Endometrial microvascular endothelial cells (primary cell): ENCODE results near the gene C10orf105. TPM values are rescaled to one million over a fixed set of nuclear protein-coding genes. Genes with fewer than 3 reads are reported as not detected.

Experiments used
- in situ Hi-C: cut with HindIII; loops from 2 replicates; pipeline ENCODE4 v1.10.0; 2017; ENCODE audit warnings: low sequenced_read_pairs, low pct_unique_long_range_greater_than_20kb; ENCODE audit errors: inconsistent ontology term
- total RNA-seq: library from RNA; depleted of rRNA; stranded (reverse); fragments of >200 nt; gene quantifications from one replicate; pipeline ENCODE4 v1.2.3, GENCODE V29; 2015; ENCODE audit errors: inconsistent ontology term

C10orf105 gene
- total RNA-seq, 1 donor from 2014 or later = not detected

DNA sequence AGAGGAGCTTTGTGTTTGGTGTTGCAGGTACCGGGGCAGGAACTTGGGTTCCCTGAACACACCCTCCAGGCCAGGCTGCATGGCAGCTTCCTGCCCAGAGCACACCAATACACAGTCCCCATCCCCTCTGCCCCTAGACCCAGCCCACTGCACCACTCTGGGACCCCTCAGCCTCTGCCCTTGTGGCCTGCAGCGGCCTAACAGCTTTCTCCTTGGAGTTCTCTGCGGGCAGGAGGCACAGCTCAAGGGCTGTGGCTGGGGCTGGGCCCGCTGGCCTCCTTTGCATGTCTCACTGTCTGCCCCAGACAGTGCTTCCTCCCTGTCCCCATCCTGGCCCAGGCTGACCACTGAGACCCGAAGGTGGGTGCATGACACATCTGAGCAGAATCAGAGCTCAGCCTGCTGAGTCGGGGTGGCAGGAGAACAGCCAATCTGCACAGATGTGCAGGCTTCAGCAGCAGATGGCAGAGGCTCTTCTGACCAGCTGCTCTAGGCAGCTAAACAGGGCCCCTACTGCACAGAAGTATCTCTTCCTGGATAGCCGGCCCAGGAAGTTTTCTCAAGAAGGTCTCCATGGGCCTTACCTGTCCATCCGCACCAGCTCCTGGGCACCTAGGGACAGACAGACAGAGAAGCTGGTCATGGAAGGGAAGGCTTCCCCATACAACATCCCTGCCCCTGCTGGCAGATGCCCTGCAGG lies 33.0 kb upstream of the C10orf105 start:
- in situ Hi-C loops = no loop called here

DNA sequence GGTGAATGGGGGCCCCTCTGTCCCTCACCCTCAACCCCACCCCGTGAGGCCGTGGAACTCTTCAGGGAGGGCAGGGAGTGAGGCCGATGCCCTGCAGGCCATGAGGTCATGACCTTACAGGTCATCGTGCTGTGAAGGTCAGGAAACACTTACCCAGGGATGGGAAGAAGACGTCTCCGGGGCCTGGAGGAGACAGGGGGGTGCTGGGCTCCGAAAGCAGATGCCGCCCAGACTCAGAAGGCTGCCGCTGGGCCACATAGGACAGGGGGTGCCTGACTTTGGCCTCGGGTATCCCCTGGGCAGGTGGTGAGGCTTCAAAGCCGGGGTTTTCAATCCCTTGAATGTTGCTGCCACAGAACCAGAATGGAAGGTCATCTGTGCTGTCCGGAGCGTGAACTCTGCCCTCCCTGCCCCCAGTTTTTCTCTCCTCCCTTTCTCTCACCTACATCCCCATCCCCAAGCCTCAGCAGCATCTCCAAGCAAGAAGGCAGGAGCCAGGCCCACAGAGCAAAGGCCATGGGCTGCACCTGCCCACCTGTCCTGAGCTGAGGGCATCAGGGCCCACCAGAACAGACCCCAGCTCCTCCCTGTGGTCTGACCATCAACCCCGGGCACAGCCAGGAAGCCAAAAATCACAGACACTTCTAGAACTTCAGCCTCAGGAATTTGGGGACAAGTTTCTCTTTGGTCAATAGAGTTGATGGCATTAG lies 32.1 kb upstream of the C10orf105 start:
- in situ Hi-C loops = no loop called here

DNA sequence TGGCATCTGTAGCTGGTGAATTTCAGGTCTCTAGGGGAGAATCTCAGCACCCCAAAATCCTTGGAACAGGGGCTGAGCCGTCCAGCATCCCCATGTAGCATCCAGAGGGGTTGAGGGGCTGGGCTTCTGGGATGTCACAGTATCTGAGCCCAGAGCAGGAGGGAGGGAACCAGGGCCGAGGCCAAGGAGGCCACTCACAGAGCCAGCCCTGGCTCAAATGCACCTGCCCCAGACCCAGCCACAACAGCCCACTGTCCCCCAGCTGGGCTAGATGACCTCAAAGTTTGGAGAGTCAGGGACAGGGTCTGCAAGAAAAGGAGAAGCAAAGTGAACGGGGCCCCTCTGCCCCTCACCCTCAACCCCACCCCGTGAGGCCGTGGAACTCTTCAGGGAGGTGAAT lies 31.4 kb upstream of the C10orf105 start:
- in situ Hi-C loops = no loop called here

DNA sequence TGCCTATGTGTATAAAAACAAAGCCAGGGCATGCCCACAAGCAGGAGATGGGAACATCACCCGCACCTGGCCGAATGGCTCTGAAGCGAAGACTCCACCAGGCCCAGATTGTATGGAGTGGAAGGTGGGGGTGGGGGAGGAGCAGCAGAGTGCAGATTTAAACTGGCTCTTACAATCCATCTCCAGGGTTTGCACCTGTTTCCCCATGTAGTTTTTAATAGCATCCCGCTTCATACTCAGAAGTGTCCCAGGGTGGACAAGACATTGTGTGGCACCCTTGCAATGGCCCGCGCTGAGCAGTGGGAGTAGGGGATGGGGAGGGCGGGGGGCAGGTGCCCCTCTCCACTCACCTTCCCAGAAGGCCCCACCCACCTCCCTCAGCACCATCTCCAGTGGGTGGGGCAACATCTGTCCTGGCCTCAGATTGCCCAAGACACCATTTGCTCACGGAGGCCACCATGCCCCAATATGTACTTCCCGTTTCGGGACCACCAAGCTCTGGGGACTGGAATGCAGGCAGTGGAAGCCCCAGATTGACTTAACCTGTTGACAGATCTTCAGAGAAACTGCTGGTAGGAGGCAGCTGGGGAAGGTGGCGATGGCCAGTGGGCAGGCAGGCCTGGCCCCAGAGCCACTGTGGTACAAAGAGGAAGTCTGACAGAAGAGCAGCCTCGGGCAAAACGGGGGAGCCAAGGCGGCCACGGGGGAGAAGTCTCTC lies 30.7 kb upstream of the C10orf105 start:
- in situ Hi-C loops = no loop called here

DNA sequence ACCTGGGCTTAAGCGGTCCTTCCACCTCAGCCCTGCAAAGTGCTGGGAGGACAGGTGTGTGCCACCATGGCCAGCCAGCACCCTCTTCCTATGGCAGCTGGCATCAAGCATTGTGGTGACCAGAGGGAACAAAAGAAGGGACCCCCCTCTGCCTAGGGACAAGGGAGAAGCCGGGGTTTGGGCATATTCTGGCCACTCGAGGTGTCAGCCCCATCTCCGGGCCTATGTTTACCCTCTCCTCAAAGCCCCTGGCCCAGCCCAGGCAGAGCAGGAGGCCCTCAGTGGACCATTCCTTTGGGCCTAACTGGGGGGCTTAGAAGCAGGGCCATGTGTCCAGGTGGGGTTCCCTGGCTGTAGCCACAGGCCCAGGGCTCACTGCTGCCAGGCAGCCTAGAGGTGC lies 29.8 kb upstream of the C10orf105 start:
- in situ Hi-C loops = no loop called here

DNA sequence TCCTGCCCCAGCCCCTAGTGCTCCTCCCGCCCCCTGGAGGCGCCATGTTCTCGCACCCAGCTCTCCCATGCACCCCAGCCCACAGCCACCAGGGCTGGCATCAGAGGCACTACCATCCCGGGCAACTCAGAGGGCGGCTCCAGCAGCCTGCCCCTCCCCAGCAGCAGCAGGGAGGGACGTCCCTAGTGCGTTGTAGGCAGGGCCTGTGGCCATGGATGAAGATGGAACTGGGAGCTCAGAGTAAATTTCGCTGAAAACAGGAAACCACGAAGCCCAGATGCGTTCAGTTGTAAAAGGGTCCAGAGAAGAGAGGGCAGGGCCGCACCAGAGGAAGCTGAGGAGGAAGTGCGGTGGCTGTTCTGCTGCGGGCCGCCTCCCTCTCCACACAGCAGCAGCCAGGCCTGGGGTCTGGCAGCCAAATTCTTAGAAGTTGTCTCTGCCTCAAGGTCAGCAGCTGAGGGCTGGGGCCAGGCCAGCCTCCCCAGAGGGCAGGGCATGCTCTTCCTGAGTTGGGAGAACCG lies 29.2 kb upstream of the C10orf105 start:
- in situ Hi-C loops = no loop called here

DNA sequence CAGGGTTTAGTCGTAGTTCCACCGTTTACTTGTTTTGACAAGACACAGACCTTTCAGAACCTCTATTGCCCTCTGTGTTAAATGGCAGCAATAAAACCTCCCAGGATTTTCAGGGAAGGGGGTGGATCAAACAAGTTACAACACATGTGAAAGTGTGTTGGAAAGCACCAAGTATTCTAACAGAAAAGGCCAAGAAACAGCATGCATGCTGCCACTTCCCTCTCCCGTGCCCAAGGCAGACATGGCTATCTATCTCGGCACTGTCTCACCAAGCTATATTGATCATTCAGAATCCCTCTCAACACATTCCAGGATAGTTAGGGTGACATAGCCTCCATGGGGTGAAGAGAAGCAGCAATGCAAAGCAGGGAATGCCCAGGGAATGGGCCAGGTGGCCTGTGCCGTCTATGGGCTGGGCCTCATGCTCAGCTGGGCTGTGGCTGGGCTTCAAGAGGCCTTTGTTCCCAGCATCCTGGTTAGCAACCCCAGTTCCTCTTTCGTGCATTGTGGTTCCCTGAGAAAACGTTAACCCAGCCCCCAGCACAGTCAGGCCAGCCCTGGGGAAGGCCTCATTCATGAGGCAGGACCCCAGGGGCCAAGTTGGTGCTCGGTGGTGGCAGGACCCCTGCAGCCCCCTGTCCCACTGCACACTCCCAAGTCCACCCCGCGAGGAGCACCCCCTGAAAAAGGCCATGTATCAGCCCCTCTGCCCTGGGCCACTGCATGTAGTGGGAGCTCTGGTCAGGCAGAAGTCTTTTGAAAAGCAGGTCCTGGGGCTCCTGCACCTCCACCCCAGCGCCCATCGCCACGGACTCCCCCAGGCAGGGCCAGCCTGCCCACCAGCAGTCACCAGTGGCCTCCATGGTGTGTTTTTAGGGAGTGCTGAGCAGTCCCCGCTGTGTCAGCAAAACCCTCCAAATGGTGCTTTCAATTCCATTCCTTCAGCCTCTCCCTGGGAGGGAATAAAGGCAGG lies 28.3 kb upstream of the C10orf105 start:
- in situ Hi-C loops = no loop called here

DNA sequence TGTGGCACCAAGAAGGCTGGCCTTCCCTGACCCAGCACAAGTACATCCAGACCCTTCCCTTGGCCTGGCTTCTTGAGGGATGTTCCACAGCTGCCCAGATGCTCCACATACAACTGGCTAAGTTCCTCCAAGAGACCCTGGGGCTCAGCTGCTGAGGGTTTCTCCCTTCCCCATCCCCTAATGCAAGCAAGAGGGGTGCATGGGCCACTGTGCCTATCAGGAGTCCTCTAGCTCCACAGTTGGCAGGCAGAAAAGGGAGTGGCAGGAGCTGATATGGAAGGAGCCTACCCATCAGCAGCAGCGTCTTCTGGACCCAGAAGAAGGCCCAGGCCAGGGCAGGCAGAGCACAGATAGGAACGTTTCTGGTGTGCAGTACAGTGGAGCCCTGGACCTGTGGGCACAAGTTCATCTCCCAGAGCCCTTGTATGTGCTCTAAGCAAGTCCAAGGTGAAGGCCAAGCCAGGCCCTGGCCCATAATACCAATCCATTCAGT lies 27.5 kb upstream of the C10orf105 start:
- in situ Hi-C loops = no loop called here

DNA sequence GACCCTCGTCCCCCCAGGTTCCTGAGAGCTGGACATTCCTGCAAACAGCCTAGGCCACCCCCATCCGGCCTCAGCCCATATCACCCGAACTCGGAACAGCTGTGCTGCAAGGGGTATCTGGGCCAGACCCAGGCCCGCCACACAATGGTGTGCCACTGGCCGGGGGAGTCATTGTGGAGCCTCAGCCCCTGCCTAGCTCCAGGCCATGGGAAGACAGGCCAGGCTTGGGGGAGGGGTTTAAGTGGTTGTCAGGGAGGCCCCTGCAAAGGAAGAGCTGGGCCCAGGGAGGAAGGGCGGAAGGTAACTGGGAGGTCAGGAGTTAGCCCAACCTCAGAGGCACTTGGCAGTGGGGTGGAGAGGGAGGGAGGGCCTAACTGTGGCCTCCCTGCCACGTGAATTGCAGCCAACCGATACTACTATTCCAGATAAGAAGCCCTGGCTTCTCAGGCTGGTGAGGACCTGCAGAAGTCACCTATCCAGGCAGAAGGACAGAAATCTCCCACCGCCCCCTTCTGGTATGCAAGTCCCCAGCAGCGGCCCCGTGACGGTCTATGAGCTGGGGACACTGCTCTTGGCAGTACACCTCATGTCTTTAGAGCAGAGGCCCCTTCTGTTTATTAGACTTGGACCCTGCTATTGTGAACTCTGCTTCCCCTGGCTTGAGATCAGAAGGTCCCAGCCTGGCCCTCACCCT lies 26.9 kb upstream of the C10orf105 start:
- in situ Hi-C loops = no loop called here

DNA sequence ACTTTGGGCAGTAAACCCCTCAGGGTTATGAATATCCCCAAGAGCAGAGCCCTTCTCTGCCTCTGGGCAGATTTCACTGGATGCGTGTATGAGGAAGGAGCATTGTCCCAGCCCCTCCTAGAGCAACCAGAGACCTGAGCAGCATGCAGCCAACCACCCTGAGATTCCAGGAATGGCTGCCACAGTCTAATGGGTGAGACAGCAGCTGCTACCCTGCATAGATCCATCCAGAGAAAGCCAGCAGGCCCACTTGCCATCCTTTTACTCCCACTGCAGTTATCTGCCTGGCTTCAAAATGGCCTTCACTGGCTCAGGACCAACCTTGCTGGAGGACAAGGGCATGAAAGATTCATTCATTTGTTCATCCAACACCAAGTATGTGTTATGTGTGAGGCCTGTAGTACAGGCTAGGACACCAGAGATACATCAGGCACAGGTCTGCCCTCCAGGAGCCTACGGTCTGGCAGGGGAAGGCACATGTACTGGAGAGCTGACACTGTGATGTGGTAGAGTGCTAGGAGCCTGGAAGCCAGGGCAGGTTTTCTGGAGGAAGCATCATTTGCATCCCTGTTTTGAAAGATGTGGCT lies 26.2 kb upstream of the C10orf105 start:
- in situ Hi-C loops = no loop called here

DNA sequence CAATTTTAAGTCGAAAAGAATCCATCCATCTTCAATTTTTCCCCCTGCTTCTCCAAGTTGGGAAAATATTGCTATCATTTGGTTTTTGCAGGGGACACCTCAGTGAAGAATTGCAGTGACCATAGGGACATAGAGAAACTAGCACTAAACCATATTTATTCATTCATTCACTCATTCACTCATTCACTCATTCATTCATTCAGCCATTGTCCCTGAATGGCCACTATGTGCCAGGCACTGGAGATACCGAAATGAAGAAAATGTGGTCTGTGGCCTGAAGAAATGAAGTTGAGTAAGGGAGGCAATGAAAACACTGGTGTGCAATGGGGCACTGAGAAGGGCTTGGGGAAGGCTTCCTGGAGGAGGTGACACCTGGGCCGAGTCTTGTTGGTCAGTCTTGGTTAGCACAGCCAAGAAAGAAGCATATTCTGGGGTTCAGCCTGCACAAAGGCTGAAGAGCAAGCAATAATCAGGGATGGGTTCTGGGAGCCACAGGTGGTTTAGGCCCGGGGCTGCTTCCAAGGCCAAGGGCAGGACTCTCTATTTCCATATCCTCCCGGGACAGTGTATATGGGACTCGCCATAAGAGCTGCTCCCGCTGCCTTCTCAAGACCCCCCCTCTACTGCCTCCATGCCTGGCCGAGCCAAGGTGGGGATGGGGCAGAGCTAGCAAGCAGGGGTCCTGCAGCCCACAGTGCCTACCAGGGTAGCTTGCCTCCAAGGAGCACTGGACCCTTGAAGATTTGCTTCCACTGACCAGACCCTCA lies 25.5 kb upstream of the C10orf105 start:
- in situ Hi-C loops = no loop called here

DNA sequence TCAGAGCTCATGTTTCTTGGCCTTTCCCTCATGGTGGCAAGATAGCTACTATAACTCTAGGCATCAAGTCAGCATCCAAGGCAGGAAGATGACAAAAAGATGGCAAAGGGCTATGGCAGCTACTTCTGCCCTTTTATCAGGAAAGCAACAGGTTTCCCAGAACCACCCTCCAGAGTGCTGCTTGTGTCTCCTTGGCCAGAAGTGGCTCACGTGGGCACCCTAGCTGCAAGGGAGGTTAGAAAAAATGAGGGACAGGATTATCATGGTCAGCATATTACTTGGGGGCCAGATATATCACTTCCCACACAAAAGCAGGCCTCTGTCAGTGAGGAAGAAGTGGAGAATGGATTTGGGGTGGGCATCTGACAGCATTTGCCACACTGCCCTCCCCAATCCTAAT lies 24.3 kb upstream of the C10orf105 start:
- in situ Hi-C loops = no loop called here

DNA sequence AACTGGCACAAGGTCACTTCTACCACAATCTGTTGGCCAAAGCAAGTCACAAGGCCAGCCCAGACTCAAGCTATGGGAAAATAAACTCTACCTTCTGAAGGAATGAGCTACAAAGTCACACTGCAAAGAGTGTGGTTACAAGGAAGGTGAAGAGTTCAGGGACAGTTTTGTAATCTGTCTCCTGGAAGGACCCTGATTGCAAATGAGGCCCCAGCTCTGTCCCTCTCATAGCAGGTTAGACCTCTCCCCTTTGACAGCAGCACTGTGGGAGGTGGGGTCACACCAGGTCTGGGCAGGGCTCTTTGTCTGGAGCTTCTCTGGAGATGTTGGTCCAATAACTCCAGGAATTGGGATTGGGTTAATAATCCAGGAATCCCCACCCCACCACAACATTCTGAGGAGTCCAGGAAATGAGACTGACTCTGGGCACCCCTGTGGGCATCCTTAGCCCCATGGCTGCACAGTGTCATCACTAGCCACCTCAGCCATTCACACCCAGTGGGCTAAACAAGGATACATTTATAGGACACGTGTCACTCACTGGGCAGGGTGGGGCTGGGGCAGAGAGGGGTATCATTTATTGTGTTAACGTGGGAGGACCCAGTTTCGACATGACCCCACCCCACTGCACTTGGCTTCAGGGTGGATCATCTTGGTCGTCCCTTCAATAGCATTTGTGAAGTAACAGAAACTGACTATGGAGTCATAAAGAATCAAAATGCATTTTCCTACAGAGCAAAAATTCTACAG lies 23.7 kb upstream of the C10orf105 start:
- in situ Hi-C loops = no loop called here

DNA sequence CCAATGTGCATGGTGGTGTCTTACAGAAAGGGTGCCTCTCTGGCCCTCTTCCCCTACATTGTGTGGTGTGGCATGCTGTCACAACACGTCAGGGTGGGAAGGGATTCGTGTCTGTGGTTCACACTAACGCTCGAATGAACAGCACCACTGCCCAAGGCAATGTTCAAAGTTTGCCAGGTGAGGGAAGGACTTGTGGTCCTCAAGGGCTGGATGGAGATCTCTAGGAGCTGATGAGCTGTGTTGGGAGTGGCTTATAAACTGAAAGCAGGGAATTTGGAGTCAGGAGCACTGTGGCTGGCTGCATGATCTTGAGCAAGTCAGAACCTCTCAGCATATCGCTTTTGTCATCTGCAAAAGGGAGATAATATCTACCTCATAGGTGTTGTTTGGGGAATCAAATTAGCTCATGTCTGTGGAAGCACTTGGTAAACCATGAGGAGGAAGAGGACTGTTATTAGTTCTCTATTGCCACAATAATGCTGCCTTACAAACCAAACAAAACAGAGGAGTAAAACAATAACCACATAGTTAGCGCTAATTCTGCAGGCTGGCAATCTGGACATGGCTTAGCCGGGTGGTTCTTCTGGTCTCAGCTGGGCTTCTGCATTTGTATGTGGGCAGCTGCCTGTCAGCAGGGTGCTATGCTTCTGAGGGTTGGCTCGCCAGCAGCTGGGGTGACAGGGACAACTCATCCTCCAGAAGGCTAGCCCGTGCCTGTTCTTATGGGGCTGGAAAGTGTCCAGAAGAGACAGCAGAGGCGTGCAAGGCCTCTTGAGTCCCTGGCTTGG lies 22.9 kb upstream of the C10orf105 start:
- in situ Hi-C loops = no loop called here

DNA sequence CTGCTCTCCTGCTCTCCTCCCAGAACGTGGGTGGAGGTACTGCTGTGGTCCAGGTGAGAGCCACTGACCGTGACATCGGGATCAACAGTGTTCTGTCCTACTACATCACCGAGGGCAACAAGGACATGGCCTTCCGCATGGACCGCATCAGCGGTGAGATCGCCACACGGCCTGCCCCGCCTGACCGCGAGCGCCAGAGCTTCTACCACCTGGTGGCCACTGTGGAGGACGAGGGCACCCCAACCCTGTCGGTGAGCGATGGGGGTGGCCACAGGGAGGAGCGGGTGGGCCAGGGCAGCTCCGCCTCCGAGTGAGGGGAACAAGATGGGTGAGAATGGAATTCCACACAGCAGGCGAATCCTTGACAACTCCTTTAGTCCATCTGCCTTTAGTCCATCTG lies 22.1 kb upstream of the C10orf105 start:
- in situ Hi-C loops = no loop called here

DNA sequence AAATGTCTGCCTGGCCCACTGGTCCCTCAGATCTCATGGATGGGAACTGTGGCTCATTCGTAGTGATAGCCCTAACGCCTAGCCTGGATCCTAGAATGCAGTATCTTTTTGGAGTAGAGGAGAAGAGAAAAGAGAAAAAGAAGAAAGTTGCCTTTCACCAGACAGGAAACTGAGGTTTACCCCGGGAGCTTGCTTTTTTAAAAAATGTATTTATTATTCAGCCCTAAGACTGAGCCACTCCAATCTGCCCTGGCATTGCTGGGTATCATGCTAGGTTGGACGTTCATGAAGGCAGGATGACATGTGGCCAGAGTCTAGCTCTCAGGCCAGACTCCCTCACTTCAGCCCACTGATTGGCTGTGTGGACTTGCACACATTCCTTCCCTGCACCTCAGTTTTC lies 21.5 kb upstream of the C10orf105 start:
- in situ Hi-C loops = no loop called here
